WTC11 (cell line): ENCODE measurements around the gene XIRP2. TPM values are rescaled to one million over a fixed set of nuclear protein-coding genes. Genes with fewer than 3 reads are reported as not detected.

Source experiments
- ATAC-seq: fragments of 200-7000 bp; cut with Tn5 transposase; 2 replicates; pipeline ENCODE4 v1.10.0; 2021; ENCODE audit warnings: mild to moderate bottlenecking, moderate library complexity
- CTCF ChIA-PET: fragments of 300-600 bp; sonication (Branson Sonifier 250); formaldehyde crosslinking; loops from one replicate; lab custom pipeline; 2021; ENCODE audit warnings: antibody characterized with exemption; lab: Charles Lee
- POLR2A ChIA-PET: fragments of 350-600 bp; sonication (Branson Sonifier 250); formaldehyde crosslinking; loops from one replicate; lab custom pipeline; 2021; ENCODE audit warnings: antibody characterized with exemption; lab: Charles Lee
- DNase-seq: peaks from one replicate; pipeline ENCODE4 v3.0.0; 2021; ENCODE audit warnings: low spot score
- H3K27ac Mint-ChIP-seq: 2 replicates; pipeline ENCODE4 v1.8.0; 2021; ENCODE audit warnings: mixed read lengths
- H3K27me3 Mint-ChIP-seq: 2 replicates; pipeline ENCODE4 v1.8.0; 2021; ENCODE audit warnings: low read depth, mild to moderate bottlenecking, moderate library complexity, mixed read lengths
- H3K36me3 Mint-ChIP-seq: 2 replicates; pipeline ENCODE4 v1.8.0; 2021; ENCODE audit warnings: mixed read lengths
- H3K4me1 Mint-ChIP-seq: 2 replicates; pipeline ENCODE4 v1.8.0; 2022; ENCODE audit warnings: mixed read lengths
- H3K4me3 Mint-ChIP-seq: 2 replicates; pipeline ENCODE4 v1.8.0; 2021; ENCODE audit warnings: mild to moderate bottlenecking, moderate library complexity, mixed read lengths
- H3K9me3 Mint-ChIP-seq: 2 replicates; pipeline ENCODE4 v1.8.0; 2021; ENCODE audit warnings: mixed read lengths
- ARID4B ChIP-seq: sonication (generic); formaldehyde crosslinking; IDR thresholded peaks from 2 replicates; pipeline ENCODE4 v1.8.0; 2023; ENCODE audit warnings: missing genetic modification reagents, mild to moderate bottlenecking, borderline replicate concordance
- CREB1 ChIP-seq: sonication (generic); formaldehyde crosslinking; IDR thresholded peaks from 2 replicates; pipeline ENCODE4 v1.8.0; 2023; ENCODE audit warnings: mild to moderate bottlenecking, missing genetic modification reagents
- CTCF ChIP-seq: fragments of 200-600 bp; IDR thresholded peaks from 2 replicates; pipeline ENCODE4 v1.8.0; 2022; ENCODE audit warnings: antibody characterized with exemption
- ESRRA ChIP-seq: sonication (generic); formaldehyde crosslinking; IDR thresholded peaks from 2 replicates; pipeline ENCODE4 v1.8.1; 2022; ENCODE audit warnings: mild to moderate bottlenecking, missing genetic modification reagents, borderline replicate concordance
- FOXJ3 ChIP-seq: sonication (generic); formaldehyde crosslinking; IDR thresholded peaks from 2 replicates; pipeline ENCODE4 v1.9.0; 2021; ENCODE audit warnings: missing genetic modification reagents, mild to moderate bottlenecking, borderline replicate concordance
- HMGA2 ChIP-seq: fragments of 250-450 bp; sonication (Bioruptor Pico); IDR thresholded peaks from 2 replicates; pipeline ENCODE4 v1.4.0; 2021; ENCODE audit warnings: mild to moderate bottlenecking, moderate library complexity
- JUN ChIP-seq: sonication (generic); formaldehyde crosslinking; IDR thresholded peaks from 2 replicates; pipeline ENCODE4 v1.8.0; 2023; ENCODE audit warnings: mild to moderate bottlenecking, missing genetic modification reagents
- MAX ChIP-seq: sonication (generic); formaldehyde crosslinking; IDR thresholded peaks from 2 replicates; pipeline ENCODE4 v1.8.0; 2022; ENCODE audit warnings: mild to moderate bottlenecking, missing genetic modification reagents
- MXD4 ChIP-seq: fragments of 250-450 bp; sonication (Bioruptor Pico); IDR thresholded peaks from 2 replicates; pipeline ENCODE4 v1.8.0; 2021; ENCODE audit warnings: mild to moderate bottlenecking, moderate library complexity, borderline replicate concordance
- NFE2L1 ChIP-seq: sonication (generic); formaldehyde crosslinking; IDR thresholded peaks from 2 replicates; pipeline ENCODE4 v1.8.1; 2023; ENCODE audit warnings: missing genetic modification reagents
- NR2C2 ChIP-seq: sonication (generic); formaldehyde crosslinking; IDR thresholded peaks from 2 replicates; pipeline ENCODE4 v1.8.0; 2022; ENCODE audit warnings: mild to moderate bottlenecking, missing genetic modification reagents
- STAT6 ChIP-seq: sonication (generic); formaldehyde crosslinking; conservative IDR thresholded peaks from 2 replicates; pipeline ENCODE4 v1.8.1; 2023; ENCODE audit warnings: mild to moderate bottlenecking, low read depth, missing genetic modification reagents, moderate library complexity
- ZNF219 ChIP-seq: sonication (generic); formaldehyde crosslinking; IDR thresholded peaks from 2 replicates; pipeline ENCODE4 v1.8.0; 2023; ENCODE audit warnings: missing genetic modification reagents, mild to moderate bottlenecking, borderline replicate concordance
- ZNF232 ChIP-seq: sonication (generic); formaldehyde crosslinking; IDR thresholded peaks from 2 replicates; pipeline ENCODE4 v1.8.0; 2022; ENCODE audit warnings: mild to moderate bottlenecking, missing genetic modification reagents
- ZNF416 ChIP-seq: fragments of 250-450 bp; sonication (Bioruptor Pico); IDR thresholded peaks from 2 replicates; pipeline ENCODE4 v1.9.0; 2021; ENCODE audit warnings: mild to moderate bottlenecking, inconsistent platforms
- ZNF512 ChIP-seq: sonication (generic); formaldehyde crosslinking; IDR thresholded peaks from 2 replicates; pipeline ENCODE4 v1.8.1; 2022; ENCODE audit warnings: missing genetic modification reagents, borderline replicate concordance
- ZNF671 ChIP-seq: fragments of 250-450 bp; sonication (Bioruptor Pico); IDR thresholded peaks from 2 replicates; pipeline ENCODE4 v1.8.0; 2021; ENCODE audit warnings: mild to moderate bottlenecking
- total RNA-seq: library from RNA; stranded (reverse); gene quantifications from 3 replicates; pipeline ENCODE4 v1.2.3, GENCODE V29; 2021

The XIRP2 gene
- total RNA-seq, 1 experiment from 2014 or later = 0.87 TPM

- ATAC-seq = peak; percentile 83
- POLR2A ChIA-PET = no interaction called here
Measured at GRCh38 chr2:166841679-166842078, 46.6 kb upstream of the XIRP2 start.

More at GRCh38 chr2:166841679-166842078, 46.6 kb upstream of the XIRP2 start:
- no peak for DNase-seq
- no peak for TF ChIP-seq NFE2L1 (CRISPR knock-in tag)
- no peak for TF ChIP-seq HMGA2 (CRISPR knock-in tag)
- no peak for TF ChIP-seq ESRRA (CRISPR knock-in tag)
- TF ChIP-seq CREB1 (CRISPR knock-in tag) = no peak
- no peak for TF ChIP-seq MXD4 (CRISPR knock-in tag)
- no peak for TF ChIP-seq CTCF
- no peak for TF ChIP-seq NR2C2 (CRISPR knock-in tag)
- TF ChIP-seq ZNF219 = no peak
- TF ChIP-seq ARID4B = no peak
- TF ChIP-seq FOXJ3 (CRISPR knock-in tag) = no peak
- TF ChIP-seq ZNF232 (CRISPR knock-in tag) = no peak
- no peak for TF ChIP-seq ZNF512 (CRISPR knock-in tag)
- no peak for TF ChIP-seq JUN (CRISPR knock-in tag)
- TF ChIP-seq ZNF416 (CRISPR knock-in tag) = no peak
- TF ChIP-seq STAT6 = no peak
- no peak for TF ChIP-seq MAX
- TF ChIP-seq ZNF671 = no peak
- no peaks in the 10 kb centered on the region for H3K9me3 Mint-ChIP-seq
- no peak overlapping the region for H3K4me3 Mint-ChIP-seq
- CTCF ChIA-PET = no interaction called here
- H3K36me3 Mint-ChIP-seq = no peaks in the 10 kb centered on the region
- H3K4me1 Mint-ChIP-seq = peaks cover 17% of the 10 kb centered on the region
- peak overlapping the region; percentile 76; the same call in 1 of the 2 replicates for H3K27ac Mint-ChIP-seq
- no peaks in the 10 kb centered on the region for H3K27me3 Mint-ChIP-seq
